ENCODE results near the gene WDR38. TPM values are rescaled to one million over a fixed set of nuclear protein-coding genes. Genes with fewer than 3 reads are reported as not detected.

WDR38 gene
- total RNA-seq, 1 donor from 2014 or later: not detected

GRCh38 chr9:124873664-124874063 lies 20.4 kb downstream of the WDR38 start:
- peaks cover 58% of the 10 kb centered on the region for H3K4me1 ChIP-seq
- H3K4me3 ChIP-seq: no peak overlapping the region
- peak overlapping the region; percentile 96 for H3K27ac ChIP-seq (replicated peaks)
- TF ChIP-seq CTCF (IDR thresholded peaks at IDR 0.05; ENCODE audit: borderline replicate concordance): no peak
- H3K36me3 ChIP-seq: peaks cover 52% of the 10 kb centered on the region
- no peak for DNase-seq
- intact Hi-C loops (cut with micrococcal nuclease): no loop called here
- no peaks in the 10 kb centered on the region for H3K27me3 ChIP-seq (ENCODE audit: low read depth)
- no peaks in the 10 kb centered on the region for H3K9me3 ChIP-seq (replicated peaks)

DNA sequence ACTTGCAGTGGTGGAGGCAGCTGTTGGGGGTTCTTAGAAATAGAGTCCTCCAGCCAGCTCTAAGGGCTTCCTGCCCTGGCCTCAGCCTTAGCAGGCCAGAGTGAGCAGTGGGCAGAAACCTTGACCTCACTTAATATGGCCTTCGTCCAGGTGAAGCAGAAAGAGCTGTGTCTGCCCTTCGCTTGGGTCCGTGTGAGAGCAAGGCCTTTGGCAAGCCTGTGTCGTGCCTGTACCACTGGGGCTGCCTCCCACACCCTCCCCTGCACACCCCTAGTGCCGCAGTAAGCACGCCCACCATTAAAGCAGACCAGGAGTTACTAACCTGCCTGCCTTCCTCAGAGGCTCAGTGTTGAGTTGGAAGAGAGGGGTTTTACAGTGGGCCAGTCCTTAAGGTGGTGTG lies 22.2 kb downstream of the WDR38 start:
- no peak for TF ChIP-seq CTCF (IDR thresholded peaks at IDR 0.05; ENCODE audit: borderline replicate concordance)
- H3K27me3 ChIP-seq (ENCODE audit: low read depth): no peaks in the 10 kb centered on the region
- peaks cover 70% of the 10 kb centered on the region for H3K36me3 ChIP-seq
- intact Hi-C loops (cut with micrococcal nuclease): no loop called here
- no peak overlapping the region for H3K27ac ChIP-seq (replicated peaks)
- no peaks in the 10 kb centered on the region for H3K9me3 ChIP-seq (replicated peaks)
- no peak overlapping the region for H3K4me3 ChIP-seq
- H3K4me1 ChIP-seq: peaks cover 40% of the 10 kb centered on the region
- DNase-seq: no peak

GRCh38 chr9:124877021-124877782 lies 23.9 kb downstream of the WDR38 start:
- intact Hi-C loops (cut with micrococcal nuclease): no loop called here
- peaks cover 23% of the 10 kb centered on the region for H3K4me1 ChIP-seq
- DNase-seq: no peak
- TF ChIP-seq CTCF (IDR thresholded peaks at IDR 0.05; ENCODE audit: borderline replicate concordance): no peak
- H3K9me3 ChIP-seq (replicated peaks): no peaks in the 10 kb centered on the region
- H3K27me3 ChIP-seq (ENCODE audit: low read depth): no peaks in the 10 kb centered on the region
- no peak overlapping the region for H3K4me3 ChIP-seq
- peaks cover 87% of the 10 kb centered on the region for H3K36me3 ChIP-seq
- no peak overlapping the region for H3K27ac ChIP-seq (replicated peaks)

DNA sequence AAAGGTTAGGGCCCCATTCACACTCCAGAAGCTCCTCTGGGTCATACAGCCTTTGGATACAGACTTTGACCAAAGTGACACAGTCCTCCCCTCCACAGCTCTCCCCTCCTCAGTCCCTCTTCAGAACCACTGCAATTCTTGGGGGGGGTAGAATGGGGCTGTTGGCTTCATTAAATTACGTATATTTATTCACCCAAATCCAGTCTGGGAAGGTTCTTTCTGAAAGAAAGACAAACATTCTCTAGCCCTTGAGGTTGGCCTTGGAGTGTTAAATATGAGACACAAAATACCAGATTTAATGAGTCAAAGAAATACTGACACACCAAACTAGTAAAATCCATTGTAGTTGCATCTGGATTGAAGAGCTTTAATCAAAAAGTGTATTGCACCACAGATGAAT lies 24.8 kb downstream of the WDR38 start:
- Histone ChIP-seq H3K4me3 (no peak overlapping the region), H3K36me3 (peaks cover 94% of the 10 kb centered on the region), H3K4me1 (peaks cover 14% of the 10 kb centered on the region), H3K27me3 (ENCODE audit: low read depth) (no peaks in the 10 kb centered on the region), H3K27ac (replicated peaks) (no peak overlapping the region), H3K9me3 (replicated peaks) (no peaks in the 10 kb centered on the region)
- intact Hi-C loops (cut with micrococcal nuclease): no loop called here
- no peak for TF ChIP-seq CTCF (IDR thresholded peaks at IDR 0.05; ENCODE audit: borderline replicate concordance)
- no peak for DNase-seq

DNA sequence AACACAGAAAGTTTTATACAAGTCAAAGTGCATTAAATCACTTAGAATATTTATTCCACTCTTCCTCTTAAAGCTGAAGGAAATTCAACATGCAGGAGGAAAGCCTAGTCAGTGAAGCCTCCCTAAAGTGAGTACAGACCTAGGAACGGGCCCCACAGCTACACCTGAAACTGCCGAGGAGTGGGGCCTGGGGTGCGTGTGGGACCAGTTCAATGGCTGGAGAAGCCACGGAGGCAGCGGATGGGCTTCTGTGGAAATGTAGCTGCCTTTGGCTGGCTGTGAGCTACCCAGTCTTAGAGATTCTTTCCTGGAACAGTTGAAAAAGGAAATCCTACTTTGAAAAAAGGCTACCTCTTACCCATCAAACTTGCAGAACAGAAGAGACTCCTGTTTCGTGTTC lies 25.3 kb downstream of the WDR38 start:
- no peak for TF ChIP-seq CTCF (IDR thresholded peaks at IDR 0.05; ENCODE audit: borderline replicate concordance)
- no peak for DNase-seq
- H3K27me3 ChIP-seq (ENCODE audit: low read depth): no peaks in the 10 kb centered on the region
- H3K4me1 ChIP-seq: peaks cover 9% of the 10 kb centered on the region
- H3K4me3 ChIP-seq: no peak overlapping the region
- H3K9me3 ChIP-seq (replicated peaks): no peaks in the 10 kb centered on the region
- intact Hi-C loops (cut with micrococcal nuclease): no loop called here
- peaks cover 99% of the 10 kb centered on the region for H3K36me3 ChIP-seq
- H3K27ac ChIP-seq (replicated peaks): no peak overlapping the region
